ENCODE measurements around the gene BOC.

- TF ChIP-seq EZH2 (IDR thresholded peaks at IDR 0.05; ENCODE audit: borderline replicate concordance, insufficient read depth, low read length, poor library complexity, severe bottlenecking) = no peak
- peak; percentile 13 for TF ChIP-seq CTCF (IDR thresholded peaks at IDR 0.05; ENCODE audit: poor library complexity, severe bottlenecking)
Measured at GRCh38 chr3:113241292-113242095, 30.1 kb downstream of the BOC start.

All from neural cell (in vitro differentiated cells).